Trophoblast cell (in vitro differentiated cells and primary cell): ENCODE data around the gene PADI4.

ENCODE experiments used
- DNase-seq, 2 donors: peaks; one replicate each; pipeline ENCODE4 v3.0.0-alpha.2; 2016
- H2AFZ ChIP-seq: 2 replicates; pipeline ENCODE4 v1.6.1; 2013; ENCODE audit warnings: low read length, moderate library complexity, mild to moderate bottlenecking; ENCODE audit not compliant: insufficient read depth, poor library complexity
- H2AK5ac ChIP-seq: 2 replicates; pipeline ENCODE4 v1.6.1; 2013; ENCODE audit warnings: mild to moderate bottlenecking, low read length
- H2BK120ac ChIP-seq: 2 replicates; pipeline ENCODE4 v1.6.1; 2013; ENCODE audit warnings: low read length, mild to moderate bottlenecking, moderate library complexity; ENCODE audit not compliant: insufficient read depth, poor library complexity
- H2BK12ac ChIP-seq: 2 replicates; pipeline ENCODE4 v1.6.1; 2013; ENCODE audit warnings: mild to moderate bottlenecking, low read length, moderate library complexity
- H2BK5ac ChIP-seq: 2 replicates; pipeline ENCODE4 v1.6.1; 2013; ENCODE audit warnings: low read length, low read depth, moderate library complexity, mild to moderate bottlenecking; ENCODE audit not compliant: poor library complexity
- H3K14ac ChIP-seq: 2 replicates; pipeline ENCODE4 v1.6.1; 2013; ENCODE audit warnings: mild to moderate bottlenecking, low read length
- H3K18ac ChIP-seq: 2 replicates; pipeline ENCODE4 v1.6.1; 2013; ENCODE audit warnings: mild to moderate bottlenecking, low read length
- H3K23ac ChIP-seq: 2 replicates; pipeline ENCODE4 v1.6.1; 2013; ENCODE audit warnings: low read length
- H3K27ac ChIP-seq: 2 replicates; pipeline ENCODE4 v1.5.1; 2013; ENCODE audit warnings: low read depth, mild to moderate bottlenecking, inconsistent platforms, low read length, moderate library complexity
- H3K27me3 ChIP-seq: 2 replicates; pipeline ENCODE4 v1.6.1; 2013; ENCODE audit warnings: inconsistent platforms, mild to moderate bottlenecking, low read length, moderate library complexity; ENCODE audit not compliant: insufficient read depth
- H3K36me3 ChIP-seq, 2 experiments: 1 replicate in 1 of 2; 2 replicates in 1 of 2; pipeline ENCODE4 v1.6.1; 2013; ENCODE audit warnings: low read length in 2 of 2, mild to moderate bottlenecking in 2 of 2, moderate library complexity in 1 of 2; ENCODE audit not compliant: insufficient read depth in 2 of 2, control insufficient read depth in 1 of 2
- H3K4ac ChIP-seq: 2 replicates; pipeline ENCODE4 v1.6.1; 2013; ENCODE audit warnings: low read depth, mild to moderate bottlenecking, low read length, moderate library complexity
- H3K4me1 ChIP-seq, 2 experiments: 1 replicate in 1 of 2; 2 replicates in 1 of 2; pipeline ENCODE4 v1.6.1; 2013; ENCODE audit warnings: low read length in 2 of 2, mild to moderate bottlenecking in 2 of 2, moderate library complexity in 1 of 2; ENCODE audit not compliant: insufficient read depth in 2 of 2, control insufficient read depth in 1 of 2
- H3K4me2 ChIP-seq: 2 replicates; pipeline ENCODE4 v1.6.1; 2013; ENCODE audit warnings: inconsistent platforms, mild to moderate bottlenecking, low read length, moderate library complexity
- H3K4me3 ChIP-seq: 2 replicates; pipeline ENCODE4 v1.5.1; 2013; ENCODE audit warnings: mild to moderate bottlenecking, low read depth, low read length, inconsistent platforms
- H3K79me1 ChIP-seq: one replicate; pipeline ENCODE4 v1.6.1; 2013; ENCODE audit warnings: low read length
- H3K79me2 ChIP-seq: 2 replicates; pipeline ENCODE4 v1.6.1; 2013; ENCODE audit warnings: low read length, mild to moderate bottlenecking; ENCODE audit not compliant: control insufficient read depth, insufficient read depth, poor library complexity
- H3K9ac ChIP-seq: 2 replicates; pipeline ENCODE4 v1.6.1; 2013; ENCODE audit warnings: mild to moderate bottlenecking, low read length
- H3K9me3 ChIP-seq: 2 replicates; pipeline ENCODE4 v1.6.1; 2013; ENCODE audit warnings: low read depth, mild to moderate bottlenecking, control low read depth, inconsistent platforms, low read length; ENCODE audit not compliant: insufficient read depth
- H4K12ac ChIP-seq: 2 replicates; pipeline ENCODE4 v1.6.1; 2013; ENCODE audit warnings: low read depth, mild to moderate bottlenecking, low read length, moderate library complexity
- H4K8ac ChIP-seq: 2 replicates; pipeline ENCODE4 v1.6.1; 2013; ENCODE audit warnings: low read depth, mild to moderate bottlenecking, low read length, moderate library complexity
- H4K91ac ChIP-seq: one replicate; pipeline ENCODE4 v1.6.1; 2013; ENCODE audit warnings: low read depth, mild to moderate bottlenecking, low read length, moderate library complexity
- WGBS: extraction: QIAGEN DNeasy Blood & Tissue Kit; methylation state at CpG from one replicate; pipeline ENCODE4 v1.1.7; 2013; ENCODE audit warnings: missing lambda C conversion rate; ENCODE audit not compliant: insufficient read length, insufficient coverage; ENCODE audit errors: extremely low coverage; 5-methylcytosine and 5-hydroxymethylcytosine counted together

The PADI4 gene

GRCh38 chr1:17273096-17273495 is 34.9 kb upstream of the PADI4 start:
- H3K9me3 ChIP-seq = no peaks in the 10 kb centered on the region
- no peaks in the 10 kb centered on the region for H3K79me1 ChIP-seq
- H3K4me1 ChIP-seq = no peaks in the 10 kb centered on the region
- H3K14ac ChIP-seq = no peak overlapping the region
- H3K9ac ChIP-seq = no peak overlapping the region
- H2BK120ac ChIP-seq = no peak overlapping the region
- no peak overlapping the region for H2AFZ ChIP-seq
- H3K4ac ChIP-seq = no peak overlapping the region
- no peak overlapping the region for H2BK5ac ChIP-seq
- H2AK5ac ChIP-seq = no peak overlapping the region
- no peak for DNase-seq
- peak overlapping the region; percentile 2 for H3K4me3 ChIP-seq
- no CpG with 5 or more reads among the region's 13 CpGs for WGBS
- no peak overlapping the region for H3K27ac ChIP-seq
- H4K8ac ChIP-seq = no peak overlapping the region
- H3K4me2 ChIP-seq = no peak overlapping the region
- H4K91ac ChIP-seq = no peak overlapping the region
- H4K12ac ChIP-seq = no peak overlapping the region
- no peaks in the 10 kb centered on the region for H3K79me2 ChIP-seq
- no peaks in the 10 kb centered on the region for H3K36me3 ChIP-seq
- no peaks in the 10 kb centered on the region for H3K27me3 ChIP-seq
- H2BK12ac ChIP-seq = no peak overlapping the region
- H3K23ac ChIP-seq = no peak overlapping the region
- H3K18ac ChIP-seq = no peak overlapping the region

DNA sequence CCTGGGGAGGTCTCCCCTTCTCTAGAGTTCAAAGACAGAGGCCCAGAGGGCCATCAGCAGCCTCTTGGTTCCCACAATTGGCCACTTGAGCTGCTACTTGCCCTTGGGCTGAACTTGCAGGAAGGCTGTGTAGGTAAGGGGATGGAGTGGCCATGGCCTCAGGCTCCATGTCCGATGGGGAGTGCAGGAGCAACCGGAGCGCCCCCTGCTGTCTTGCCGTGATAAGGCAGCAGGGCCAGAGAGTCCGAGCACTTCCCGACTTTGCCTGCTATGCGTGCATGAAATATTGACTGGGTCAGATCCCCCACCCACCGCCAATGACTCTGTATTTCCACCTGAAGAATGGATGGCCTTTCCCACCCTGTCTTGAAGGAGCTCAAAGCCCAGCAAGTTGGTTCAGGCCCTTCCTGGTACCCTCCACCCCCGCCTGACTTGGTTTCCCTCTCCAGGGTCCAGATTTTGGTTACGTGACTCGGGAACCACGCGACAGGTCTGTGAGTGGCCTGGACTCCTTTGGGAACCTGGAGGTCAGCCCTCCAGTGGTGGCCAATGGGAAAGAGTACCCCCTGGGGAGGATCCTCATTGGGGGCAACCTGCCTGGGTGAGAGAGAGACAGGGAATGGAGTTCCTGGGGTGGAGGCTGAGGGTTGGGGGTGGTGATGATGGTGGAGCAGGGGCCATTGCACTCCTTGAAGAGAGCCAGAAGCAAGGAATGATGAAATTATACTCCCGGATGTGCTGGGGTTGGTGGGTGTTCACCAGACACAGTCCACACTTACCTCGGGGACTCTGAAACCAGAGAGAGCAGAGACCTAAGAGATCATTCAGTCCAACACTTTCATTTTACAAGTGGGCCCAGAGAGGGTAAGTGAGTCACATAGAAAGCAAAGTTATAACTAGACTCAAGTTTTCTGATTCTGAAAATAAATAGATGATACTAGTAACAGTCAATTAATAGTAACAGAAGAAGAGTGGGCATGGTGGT is 33.5 kb upstream of the PADI4 start:
- no CpG with 5 or more reads among the region's 15 CpGs for WGBS

GRCh38 chr1:17276568-17276967 is 31.4 kb upstream of the PADI4 start:
- no peak overlapping the region for H4K8ac ChIP-seq
- H3K18ac ChIP-seq = no peak overlapping the region
- no CpG with 5 or more reads among the region's 11 CpGs for WGBS

More for the DNA sequence above, 33.5 kb upstream of the PADI4 start:
- H3K14ac ChIP-seq = no peak overlapping the region
- no peak overlapping the region for H4K12ac ChIP-seq
- no peaks in the 10 kb centered on the region for H3K36me3 ChIP-seq
- no peak overlapping the region for H3K4me3 ChIP-seq
- peak; percentile 47 to 81 for DNase-seq
- no peak overlapping the region for H4K8ac ChIP-seq
- H3K27me3 ChIP-seq = no peaks in the 10 kb centered on the region
- H2BK5ac ChIP-seq = no peak overlapping the region
- H3K27ac ChIP-seq = no peak overlapping the region
- no peaks in the 10 kb centered on the region for H3K9me3 ChIP-seq
- H3K18ac ChIP-seq = no peak overlapping the region
- H3K4me1 ChIP-seq = no peaks in the 10 kb centered on the region
- no peak overlapping the region for H3K23ac ChIP-seq
- H2AFZ ChIP-seq = no peak overlapping the region
- no peak overlapping the region for H3K4me2 ChIP-seq
- H2BK12ac ChIP-seq = no peak overlapping the region
- no peak overlapping the region for H4K91ac ChIP-seq
- no peak overlapping the region for H2AK5ac ChIP-seq
- H3K79me2 ChIP-seq = no peaks in the 10 kb centered on the region
- no peak overlapping the region for H3K4ac ChIP-seq
- no peaks in the 10 kb centered on the region for H3K79me1 ChIP-seq
- H3K9ac ChIP-seq = no peak overlapping the region
- H2BK120ac ChIP-seq = no peak overlapping the region

GRCh38 chr1:17277511-17278159 is 30.4 kb upstream of the PADI4 start:
- H3K9me3 ChIP-seq = no peaks in the 10 kb centered on the region
- H3K36me3 ChIP-seq = no peaks in the 10 kb centered on the region
- no peak overlapping the region for H3K4me2 ChIP-seq
- no peak overlapping the region for H3K27ac ChIP-seq
- H3K4me3 ChIP-seq = no peak overlapping the region
- H3K4me1 ChIP-seq = no peaks in the 10 kb centered on the region
- H3K14ac ChIP-seq = no peak overlapping the region
- no peak overlapping the region for H3K9ac ChIP-seq
- no peak overlapping the region for H3K4ac ChIP-seq
- no peak overlapping the region for H2BK5ac ChIP-seq
- H3K27me3 ChIP-seq = no peaks in the 10 kb centered on the region
- no peaks in the 10 kb centered on the region for H3K79me1 ChIP-seq
- no CpG with 5 or more reads among the region's 8 CpGs for WGBS
- no peak overlapping the region for H2BK12ac ChIP-seq
- H4K91ac ChIP-seq = no peak overlapping the region
- H3K18ac ChIP-seq = no peak overlapping the region
- no peak overlapping the region for H2BK120ac ChIP-seq
- no peak overlapping the region for H3K23ac ChIP-seq
- H4K12ac ChIP-seq = no peak overlapping the region
- no peak overlapping the region for H4K8ac ChIP-seq
- no peaks in the 10 kb centered on the region for H3K79me2 ChIP-seq
- DNase-seq = no peak
- H2AK5ac ChIP-seq = no peak overlapping the region
- no peak overlapping the region for H2AFZ ChIP-seq

More at GRCh38 chr1:17276568-17276967, 31.4 kb upstream of the PADI4 start:
- Histone ChIP-seq H3K27me3 (no peaks in the 10 kb centered on the region), H2AFZ (no peak overlapping the region), H3K9me3 (no peaks in the 10 kb centered on the region), H3K4me3 (no peak overlapping the region), H3K4ac (no peak overlapping the region), H2BK5ac (no peak overlapping the region), H2BK120ac (no peak overlapping the region), H3K79me1 (no peaks in the 10 kb centered on the region), H3K36me3 (no peaks in the 10 kb centered on the region), H2AK5ac (no peak overlapping the region), H3K14ac (no peak overlapping the region), H3K79me2 (no peaks in the 10 kb centered on the region), H3K23ac (no peak overlapping the region), H3K9ac (no peak overlapping the region), H2BK12ac (no peak overlapping the region), H3K4me2 (no peak overlapping the region), H3K4me1 (no peaks in the 10 kb centered on the region), H4K12ac (no peak overlapping the region), H4K91ac (no peak overlapping the region), H3K27ac (no peak overlapping the region)
- DNase-seq = no peak
